Measurements from ENCODE around the gene IDH3A. TPM values are rescaled to one million over a fixed set of nuclear protein-coding genes. Genes with fewer than 3 reads are reported as not detected.

Gene IDH3A
- total and polyA plus RNA-seq, 3 donors from 2014 or later, result 88.9 to 120 (median 119) TPM

DNA sequence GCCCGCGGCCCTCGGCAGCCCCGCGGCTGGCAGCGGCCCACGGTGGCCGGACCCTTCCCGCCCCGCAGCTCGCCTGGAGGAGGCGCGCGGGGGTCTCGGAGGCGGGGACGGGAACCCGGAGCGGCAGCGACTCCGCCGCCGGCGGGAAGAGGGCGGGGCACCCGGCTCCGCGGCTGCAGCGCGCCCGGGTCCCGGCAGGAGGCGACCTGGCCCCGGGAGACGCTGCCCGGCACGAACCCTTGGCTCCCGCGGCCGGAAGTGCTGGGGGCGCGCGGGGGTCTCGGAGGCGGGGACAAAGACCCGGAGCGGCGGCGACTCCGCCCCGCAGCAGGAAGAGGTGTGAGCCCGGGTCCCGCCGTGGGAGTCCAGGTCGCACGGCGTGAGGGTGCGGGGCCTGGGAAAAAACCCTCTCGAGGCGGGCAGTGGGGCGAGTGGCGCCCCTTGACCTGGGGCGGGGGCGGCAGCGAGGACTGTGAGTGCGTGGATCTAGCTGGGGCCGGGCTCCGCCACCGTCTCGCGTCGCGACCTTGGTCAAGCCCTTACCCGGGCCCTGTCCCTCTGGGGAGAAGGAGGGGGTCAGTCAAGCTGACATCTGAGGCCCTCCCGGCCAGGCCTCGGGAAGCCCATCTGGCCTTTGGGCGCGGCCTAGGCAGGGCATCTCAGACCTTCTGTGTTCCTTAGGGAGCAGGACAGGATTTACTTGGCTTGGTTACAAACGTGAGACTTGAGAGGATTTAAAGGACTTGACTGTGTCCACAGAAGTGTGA, 17.7 kb upstream of the IDH3A start, which contains the start of gene CIB2:
TSS of gene CIB2 (minus strand) at position 151 of the 767 bp plus-strand sequence. CDS start 230 bp downstream, outside the sequence.
- Histone ChIP-seq H3K4me1 (peaks cover 10% of the 10 kb centered on the region), H3K36me3 (ENCODE audit: low read depth, missing control alignments) (no peaks in the 10 kb centered on the region), H3K4me3 (peak within 1 kb of the TSS; percentile 70 to 88), H3K9me3 (no peaks in the 10 kb centered on the region), H3K27ac (peak within 1 kb of the TSS; percentile 68 to 84), H3K27me3 (no peaks in the 10 kb centered on the region)
- intact Hi-C loops (cut with DNase I; ENCODE audit: low total_unique reads), result no loop called here
- DNase-seq, result peak; percentile 68
- no peak for TF ChIP-seq POLR2A (IDR thresholded peaks at IDR 0.05)
- TF ChIP-seq, protein P1, sequence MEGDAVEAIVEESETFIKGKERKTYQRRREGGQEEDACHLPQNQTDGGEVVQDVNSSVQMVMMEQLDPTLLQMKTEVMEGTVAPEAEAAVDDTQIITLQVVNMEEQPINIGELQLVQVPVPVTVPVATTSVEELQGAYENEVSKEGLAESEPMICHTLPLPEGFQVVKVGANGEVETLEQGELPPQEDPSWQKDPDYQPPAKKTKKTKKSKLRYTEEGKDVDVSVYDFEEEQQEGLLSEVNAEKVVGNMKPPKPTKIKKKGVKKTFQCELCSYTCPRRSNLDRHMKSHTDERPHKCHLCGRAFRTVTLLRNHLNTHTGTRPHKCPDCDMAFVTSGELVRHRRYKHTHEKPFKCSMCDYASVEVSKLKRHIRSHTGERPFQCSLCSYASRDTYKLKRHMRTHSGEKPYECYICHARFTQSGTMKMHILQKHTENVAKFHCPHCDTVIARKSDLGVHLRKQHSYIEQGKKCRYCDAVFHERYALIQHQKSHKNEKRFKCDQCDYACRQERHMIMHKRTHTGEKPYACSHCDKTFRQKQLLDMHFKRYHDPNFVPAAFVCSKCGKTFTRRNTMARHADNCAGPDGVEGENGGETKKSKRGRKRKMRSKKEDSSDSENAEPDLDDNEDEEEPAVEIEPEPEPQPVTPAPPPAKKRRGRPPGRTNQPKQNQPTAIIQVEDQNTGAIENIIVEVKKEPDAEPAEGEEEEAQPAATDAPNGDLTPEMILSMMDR (IDR thresholded peaks at IDR 0.05), result peak; percentile 75 to 81 (median 81)
- WGBS, 2 donors, result 1% methylated on average over 23 to 36 of the region's 79 CpGs

DNA sequence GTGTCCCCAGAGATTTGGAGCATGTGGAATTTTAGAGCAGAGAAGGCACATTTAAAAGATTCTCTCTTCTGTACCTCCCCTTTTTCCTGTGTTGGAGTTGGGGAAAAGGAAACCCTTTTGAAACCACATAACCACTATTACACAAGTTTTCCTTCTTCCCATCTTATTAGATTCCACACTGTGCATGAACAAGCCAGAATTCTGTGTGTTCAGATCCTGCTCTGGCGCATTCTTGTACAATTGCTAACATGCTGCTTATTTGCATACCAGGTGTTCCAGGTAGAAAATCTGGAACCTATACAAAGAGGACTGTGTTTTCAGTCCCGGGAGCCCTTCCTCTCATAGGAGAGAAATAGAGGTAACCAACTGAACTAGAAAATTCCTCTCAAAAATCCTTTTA, 15.4 kb upstream of the IDH3A start:
- no peaks in the 10 kb centered on the region for H3K27me3 ChIP-seq
- no peak for DNase-seq
- 96 to 100% methylated on average over 2 of the region's 2 CpGs for WGBS, 2 donors
- no peaks in the 10 kb centered on the region for H3K9me3 ChIP-seq
- TF ChIP-seq, protein P1 (IDR thresholded peaks at IDR 0.05), result no peak
- no peak overlapping the region for H3K4me3 ChIP-seq
- H3K4me1 ChIP-seq, result peaks cover 10% of the 10 kb centered on the region
- intact Hi-C loops (cut with DNase I; ENCODE audit: low total_unique reads), result no loop called here
- H3K27ac ChIP-seq, result no peak overlapping the region
- no peaks in the 10 kb centered on the region for H3K36me3 ChIP-seq (ENCODE audit: low read depth, missing control alignments)

DNA sequence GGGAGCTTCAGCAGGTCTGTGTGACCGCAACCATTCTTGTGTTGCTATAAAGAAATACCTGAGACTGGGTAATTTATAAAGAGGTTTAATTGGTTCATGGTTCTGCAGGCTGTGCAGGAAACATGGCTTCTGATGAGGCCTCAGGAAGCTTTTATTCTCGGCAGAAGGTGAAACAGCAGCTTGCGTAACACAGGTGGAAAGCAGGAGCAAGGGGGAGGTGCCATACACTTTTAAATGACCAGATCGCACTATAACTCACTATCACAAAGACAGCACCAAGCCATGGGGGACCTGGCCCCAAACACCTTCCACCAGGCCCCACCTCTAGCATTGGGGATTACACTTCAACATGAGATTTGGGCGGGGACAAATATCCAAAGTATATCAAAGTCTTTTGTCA, 9.6 kb upstream of the IDH3A start:
- Histone ChIP-seq H3K4me3 (no peak overlapping the region), H3K9me3 (no peaks in the 10 kb centered on the region), H3K27me3 (no peaks in the 10 kb centered on the region), H3K36me3 (ENCODE audit: low read depth, missing control alignments) (no peaks in the 10 kb centered on the region), H3K4me1 (no peaks in the 10 kb centered on the region), H3K27ac (no peak overlapping the region)
- 95 to 98% methylated on average over 5 of the region's 5 CpGs for WGBS, 2 donors
- no peak for DNase-seq
- intact Hi-C loops (cut with DNase I; ENCODE audit: low total_unique reads), result no loop called here
- no peak for TF ChIP-seq POLR2A (IDR thresholded peaks at IDR 0.05)
- TF ChIP-seq, protein P1 (IDR thresholded peaks at IDR 0.05), result no peak

DNA sequence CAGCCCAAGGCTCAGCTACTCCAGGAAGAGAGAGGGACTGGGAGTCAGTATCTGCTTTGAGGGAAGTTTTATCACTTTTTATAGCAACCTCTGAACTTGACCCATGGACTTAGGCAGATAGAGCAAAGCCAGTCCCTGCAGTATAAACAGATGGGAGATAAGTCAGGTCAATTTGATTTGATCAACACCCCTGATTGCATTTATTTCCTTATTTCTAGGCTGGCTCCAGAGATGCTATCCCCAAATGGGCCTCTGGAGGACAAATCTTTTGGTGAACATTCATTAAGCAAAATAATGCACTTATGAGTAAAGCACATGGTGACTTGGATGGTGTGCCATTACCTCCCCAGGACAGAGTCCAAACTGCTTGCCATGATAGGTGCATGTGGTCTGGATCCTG, 8.9 kb upstream of the IDH3A start:
- Histone ChIP-seq H3K4me1 (no peaks in the 10 kb centered on the region), H3K27ac (no peak overlapping the region), H3K27me3 (no peaks in the 10 kb centered on the region), H3K4me3 (no peak overlapping the region), H3K9me3 (no peaks in the 10 kb centered on the region), H3K36me3 (ENCODE audit: low read depth, missing control alignments) (no peaks in the 10 kb centered on the region)
- DNase-seq, result no peak
- no peak for TF ChIP-seq POLR2A (IDR thresholded peaks at IDR 0.05)
- TF ChIP-seq, protein P1 (IDR thresholded peaks at IDR 0.05), result no peak
- intact Hi-C loops (cut with DNase I; ENCODE audit: low total_unique reads), result no loop called here

DNA sequence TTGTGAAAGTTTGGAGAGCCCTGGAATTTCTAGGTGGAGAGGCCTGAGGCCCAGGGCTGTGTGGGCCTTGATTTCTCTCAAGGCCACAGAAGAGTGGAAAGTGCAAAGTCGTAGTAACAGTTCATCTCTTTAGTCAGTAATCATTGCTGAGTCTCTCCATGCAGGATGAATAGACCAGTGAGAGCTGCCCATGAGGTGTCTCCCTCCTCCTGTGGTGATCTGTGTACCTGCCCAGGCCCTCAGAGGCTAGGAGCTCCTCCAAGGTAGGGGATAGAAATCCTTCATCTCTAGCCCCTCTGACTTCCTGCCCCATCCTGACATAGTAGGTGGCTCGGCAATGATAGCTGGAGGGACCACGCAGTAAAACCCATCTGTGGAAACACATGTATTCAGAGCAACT, 6.8 kb upstream of the IDH3A start:
- no peaks in the 10 kb centered on the region for H3K9me3 ChIP-seq
- H3K27ac ChIP-seq, result no peak overlapping the region
- no peak for DNase-seq
- no peaks in the 10 kb centered on the region for H3K36me3 ChIP-seq (ENCODE audit: low read depth, missing control alignments)
- H3K27me3 ChIP-seq, result no peaks in the 10 kb centered on the region
- no peak overlapping the region for H3K4me3 ChIP-seq
- no peak for TF ChIP-seq POLR2A (IDR thresholded peaks at IDR 0.05)
- TF ChIP-seq, protein P1 (IDR thresholded peaks at IDR 0.05), result no peak
- H3K4me1 ChIP-seq, result no peaks in the 10 kb centered on the region
- WGBS, 2 donors, result 86 to 91% methylated on average over 3 of the region's 3 CpGs
- intact Hi-C loops (cut with DNase I; ENCODE audit: low total_unique reads), result no loop called here
